Right ventricle myocardium superior (tissue), 1 donor: ENCODE data around the gene IL25. TPM values are rescaled to one million over a fixed set of nuclear protein-coding genes. Genes with fewer than 3 reads are reported as not detected.

Experiments
- ATAC-seq: fragments of 200-7000 bp; cut with Tn5 transposase; one replicate; pipeline ENCODE4 v1.9.1; 2020; ENCODE audit warnings: mild to moderate bottlenecking; ENCODE audit not compliant: poor library complexity
- DNase-seq: peaks from one replicate; pipeline ENCODE4 v3.0.0-alpha.2; 2020
- intact Hi-C: fragments of 100-400 bp; cut with DNase I; formaldehyde crosslinking; loops from one replicate; pipeline ENCODE4 v1.11.2; 2022
- total RNA-seq: library from RNA; stranded (reverse); fragmentation: NEBNext Ultra II Directional; extraction: Animal tissue kit (Norgen Biotek cat#: 25700); gene quantifications from one replicate; pipeline ENCODE4 v1.2.1, GENCODE V29; 2021
- donor health status: DM: no; HTN: yes; CAD: no; lungs with severe emphysema.

The IL25 gene
- total RNA-seq, 1 donor from 2014 or later = not detected

- DNase-seq (no peak), ATAC-seq (peak; percentile 45)
- intact Hi-C loops = no loop called here
Observed at GRCh38 chr14:23351681-23352505, 20.7 kb upstream of the IL25 start.

DNA sequence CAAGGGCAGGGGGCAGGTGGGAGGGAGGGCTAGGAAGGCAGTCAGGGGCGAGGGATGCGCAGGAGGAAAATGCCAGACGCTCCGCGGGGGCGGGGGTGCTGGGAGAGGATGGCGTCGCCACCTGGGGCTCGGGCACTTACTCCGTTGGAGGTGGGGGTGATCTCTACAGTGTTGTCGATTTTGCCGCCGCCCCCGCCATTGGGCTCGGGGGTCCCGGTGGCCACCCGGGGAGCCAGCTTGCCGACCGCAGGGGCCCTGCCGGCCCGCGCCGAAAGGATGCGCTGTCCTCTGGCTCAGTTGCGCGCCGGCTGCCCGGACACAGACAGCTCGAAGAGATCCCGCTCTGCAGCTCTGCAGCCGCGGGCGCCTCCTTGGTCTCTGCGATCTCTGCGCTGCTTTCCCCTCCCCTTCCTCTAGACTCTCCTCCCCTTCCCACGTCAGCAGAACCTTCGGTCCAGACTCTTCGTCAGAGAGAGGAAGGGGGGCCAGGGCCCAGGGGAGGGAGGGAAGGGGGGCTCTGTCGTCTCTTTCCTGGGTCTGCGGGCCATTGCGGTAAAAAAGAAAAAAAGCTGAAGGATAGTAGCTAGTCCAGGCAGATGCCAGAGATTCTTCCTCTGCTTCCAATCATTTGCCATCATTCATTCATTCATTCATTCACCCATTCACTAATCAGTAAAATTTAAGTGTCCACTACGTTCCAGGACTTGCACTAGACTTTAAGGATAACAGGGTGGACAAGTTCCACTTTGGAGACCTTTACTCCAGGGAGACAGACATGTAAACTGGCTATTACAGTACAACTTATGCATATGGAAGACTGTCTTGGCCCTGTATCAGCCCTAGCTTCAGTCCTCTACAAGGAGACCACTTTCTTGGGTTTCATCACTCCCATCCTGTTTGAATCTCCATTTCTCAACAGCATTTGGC lies 19.8 kb upstream of the IL25 start, which contains the start of gene SLC22A17:
TSS of gene SLC22A17 (minus strand) at position 382 of the 927 bp plus-strand sequence.
- ATAC-seq = peak; percentile 92
- intact Hi-C loops = no loop called here

DNA sequence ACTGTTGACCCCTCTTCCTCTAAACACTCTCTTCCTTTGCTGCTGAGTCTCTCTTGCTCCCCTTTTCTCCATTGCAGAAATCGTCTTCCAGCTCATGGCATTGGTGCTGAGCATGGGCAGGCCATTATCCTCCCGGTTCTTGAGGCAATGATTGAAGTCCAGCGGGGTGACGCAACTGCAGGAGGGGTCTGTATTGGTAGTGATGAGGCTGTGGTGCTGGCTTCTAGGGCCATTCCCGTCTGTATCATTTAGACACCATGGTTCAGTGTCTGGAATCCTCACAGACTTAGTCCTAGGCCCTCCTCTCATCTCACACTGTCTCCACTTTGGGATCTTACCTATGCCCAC lies 19.2 kb upstream of the IL25 start:
- ATAC-seq (no peak), DNase-seq (no peak)
- intact Hi-C loops = no loop called here

More for the DNA sequence above, 19.8 kb upstream of the IL25 start, which contains the start of gene SLC22A17:
- peak; percentile 85 for DNase-seq

- DNase-seq = no peak
- ATAC-seq = no peak
Observed at GRCh38 chr14:23354990-23355389, 17.6 kb upstream of the IL25 start.

DNA sequence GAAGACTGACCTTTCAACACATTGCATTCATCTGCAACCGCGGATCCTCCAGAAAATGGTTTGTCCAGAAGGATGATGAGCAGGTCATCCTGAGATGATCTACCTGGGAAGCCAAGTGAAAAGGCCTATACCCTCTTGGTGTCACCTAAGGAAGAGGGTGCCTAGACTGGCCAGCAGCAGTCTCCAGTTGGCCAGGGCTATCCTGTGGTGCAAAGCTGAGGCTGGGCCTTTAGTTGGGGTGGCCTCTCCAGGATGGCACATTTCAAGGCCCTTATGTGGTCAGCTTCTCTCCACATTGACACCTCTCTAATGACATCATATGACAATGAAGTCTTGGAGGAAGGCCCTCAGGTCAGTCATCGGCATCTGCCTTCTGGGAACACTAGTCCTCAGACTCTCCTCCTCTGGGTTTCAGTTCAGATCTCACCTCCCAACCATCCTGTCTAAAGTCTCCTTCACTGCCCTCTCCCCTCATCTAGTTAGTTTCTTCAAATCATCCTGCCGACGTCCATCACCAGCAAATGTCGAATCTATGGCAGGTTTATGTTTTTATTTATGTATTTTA lies 16.7 kb upstream of the IL25 start:
- intact Hi-C loops = no loop called here
- ATAC-seq = no peak

More at GRCh38 chr14:23354990-23355389, 17.6 kb upstream of the IL25 start:
- intact Hi-C loops = no loop called here

GRCh38 chr14:23356662-23357061 lies 15.9 kb upstream of the IL25 start:
- no peak for DNase-seq
- intact Hi-C loops = no loop called here
- ATAC-seq = no peak

More for the DNA sequence above, 16.7 kb upstream of the IL25 start:
- DNase-seq = no peak

DNA sequence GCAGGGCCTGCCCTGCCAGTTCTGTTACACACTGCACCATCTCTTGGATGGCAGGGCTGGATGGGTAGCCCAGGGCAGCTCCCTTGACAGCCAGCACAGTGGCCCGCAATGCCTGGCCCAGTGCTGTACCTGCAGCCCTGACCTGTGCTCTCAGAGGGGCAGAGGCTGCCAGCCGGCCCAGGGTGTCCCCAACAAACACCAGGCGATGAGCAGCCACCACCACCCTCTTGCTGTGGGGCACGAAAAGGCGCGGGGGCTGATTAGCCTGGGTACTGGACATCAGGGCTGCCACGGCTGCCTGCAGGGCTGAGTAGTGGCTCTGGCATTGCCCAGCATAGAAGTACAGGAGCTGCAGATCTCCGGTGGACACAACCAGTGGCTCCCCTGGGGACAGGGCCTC lies 15.3 kb upstream of the IL25 start:
- intact Hi-C loops = no loop called here
- ATAC-seq (no peak), DNase-seq (no peak)

- ATAC-seq (peak; percentile 41), DNase-seq (no peak)
- intact Hi-C loops = no loop called here
Observed at GRCh38 chr14:23358042-23358441, 14.6 kb upstream of the IL25 start.

- ATAC-seq = no peak
- intact Hi-C loops = no loop called here
- DNase-seq = no peak
Observed at GRCh38 chr14:23358553-23359166, 13.9 kb upstream of the IL25 start.

DNA sequence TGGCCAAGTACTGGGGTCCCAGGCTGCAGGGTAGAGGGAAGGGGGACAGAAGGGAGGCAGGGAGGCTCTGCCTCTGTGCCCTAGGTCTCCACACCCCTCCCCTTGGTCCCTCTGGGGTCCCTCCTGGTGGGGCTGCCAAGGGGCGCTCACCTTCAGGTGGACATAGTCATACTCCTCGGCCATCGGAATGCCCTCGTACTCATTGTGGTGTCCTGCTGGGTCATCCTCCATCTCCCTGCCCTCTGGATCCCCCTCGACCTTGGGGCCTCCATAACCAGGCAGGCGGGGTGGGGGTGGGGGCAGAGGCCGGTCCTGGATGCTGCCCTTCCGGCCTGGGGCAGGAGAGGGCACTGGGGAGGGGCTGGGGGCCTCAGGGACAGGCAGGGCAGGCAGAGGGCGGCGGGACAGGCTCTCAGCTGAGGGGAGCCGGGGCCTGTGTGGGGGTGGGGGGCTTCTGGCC lies 13.4 kb upstream of the IL25 start:
- DNase-seq = no peak
- intact Hi-C loops = no loop called here
- no peak for ATAC-seq

GRCh38 chr14:23359722-23360447 lies 12.7 kb upstream of the IL25 start:
- no peak for DNase-seq
- ATAC-seq = no peak
- intact Hi-C loops = no loop called here

GRCh38 chr14:23360496-23360895 lies 12.1 kb upstream of the IL25 start:
- DNase-seq = peak; percentile 54
- peak; percentile 12 for ATAC-seq
- intact Hi-C loops = no loop called here

DNA sequence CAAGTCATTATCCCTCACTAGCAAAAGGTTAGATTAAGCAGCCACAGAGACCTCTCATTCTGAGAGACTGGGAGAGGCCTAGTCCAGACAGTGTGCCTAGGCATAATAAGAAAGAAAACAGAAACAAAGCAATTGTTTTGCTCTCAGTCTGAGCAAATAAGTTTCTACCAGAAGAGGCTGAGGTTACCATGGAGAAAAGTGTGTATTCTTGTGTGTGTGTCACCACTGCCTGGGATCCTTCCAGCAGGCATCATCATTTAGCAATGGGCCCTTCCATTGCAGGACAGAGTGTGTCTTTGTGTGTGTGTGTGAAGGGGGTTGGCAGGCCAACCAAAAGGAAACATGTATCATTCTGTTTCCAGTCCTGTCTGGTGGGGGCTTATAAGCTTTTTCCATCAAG lies 11.3 kb upstream of the IL25 start:
- ATAC-seq (no peak), DNase-seq (no peak)
- intact Hi-C loops = no loop called here

DNA sequence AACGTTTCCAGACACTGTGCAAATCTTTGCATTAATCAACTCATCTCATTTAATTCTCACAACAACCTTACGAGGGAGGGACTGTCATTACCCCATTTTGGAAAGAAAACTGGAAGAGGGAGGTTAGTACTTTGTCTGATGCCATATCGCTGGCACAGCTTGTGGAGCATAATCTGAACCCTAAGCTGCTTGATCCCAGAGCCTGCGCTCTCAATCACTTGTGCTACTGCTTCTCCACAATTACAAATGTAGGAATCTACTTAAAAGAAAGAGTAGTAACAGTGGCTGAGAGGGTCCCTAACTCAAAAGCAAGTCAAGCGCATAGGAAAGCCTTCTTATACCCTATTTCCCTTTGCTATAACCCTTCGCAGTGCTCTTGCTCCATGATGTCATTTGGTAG lies 10.8 kb upstream of the IL25 start:
- no peak for ATAC-seq
- DNase-seq = no peak
- intact Hi-C loops = no loop called here

DNA sequence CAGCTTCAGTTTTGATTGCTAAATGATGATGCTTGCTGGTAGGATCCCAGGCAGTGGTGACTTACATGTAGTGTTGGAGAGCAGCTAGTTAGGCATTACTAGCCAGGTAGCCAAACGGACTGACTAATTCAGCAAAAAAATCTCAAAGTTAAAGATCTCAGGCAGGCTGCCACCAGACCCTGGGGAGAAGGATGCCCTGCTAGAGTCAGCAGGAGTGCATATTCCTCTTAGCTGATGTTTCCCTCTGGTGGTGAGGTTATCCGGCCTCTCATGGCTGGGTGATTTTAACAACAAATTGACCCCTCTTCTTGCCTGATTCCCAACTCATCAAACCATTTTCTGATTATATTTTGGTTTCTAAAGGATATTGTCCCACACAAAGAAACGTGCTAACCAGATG lies 10.4 kb upstream of the IL25 start:
- DNase-seq = no peak
- no peak for ATAC-seq
- intact Hi-C loops = no loop called here

- intact Hi-C loops = no loop called here
- peak; percentile 55 for DNase-seq
- peak; percentile 15 for ATAC-seq
Observed at GRCh38 chr14:23364164-23365035, 8.2 kb upstream of the IL25 start.

GRCh38 chr14:23365036-23365731 lies 7.4 kb upstream of the IL25 start, which contains the start of gene EFS:
Gene EFS (minus strand): TSS chr14:23365172. CDS start chr14:23365025, 147 bp downstream.
- intact Hi-C loops = no loop called here
- peak; percentile 71 for DNase-seq
- peak; percentile 71 for ATAC-seq
